ENCODE results near the gene CCDC194.

DNA sequence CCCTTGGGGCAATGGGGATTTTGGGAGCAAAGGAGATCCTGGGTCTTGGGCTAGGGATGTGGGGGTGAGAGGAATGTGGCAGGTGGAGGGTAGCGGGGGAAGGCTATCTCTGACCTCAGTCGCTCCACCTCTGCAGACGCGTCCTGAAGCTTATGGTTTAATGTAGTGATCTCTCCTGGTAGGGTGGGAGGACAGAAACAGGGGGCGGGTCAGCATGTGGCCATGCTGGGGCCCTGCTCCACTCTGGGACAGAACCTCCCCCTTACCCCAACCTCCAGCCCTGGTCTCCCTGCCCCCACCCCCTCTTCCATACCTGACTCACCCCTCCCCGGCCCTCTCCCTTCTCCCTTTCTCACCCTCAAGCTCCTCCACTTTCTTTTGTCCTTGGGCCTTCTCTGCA is 10.0 kb upstream of the CCDC194 start:
- TF ChIP-seq ZNF776 (tag by site-specific recombination; IDR thresholded peaks at IDR 0.05; ENCODE audit: borderline replicate concordance) (no peak), ZFP3 (tag by site-specific recombination; IDR thresholded peaks at IDR 0.05; ENCODE audit: low read depth) (no peak)
- TF ChIP-seq, protein P1, sequence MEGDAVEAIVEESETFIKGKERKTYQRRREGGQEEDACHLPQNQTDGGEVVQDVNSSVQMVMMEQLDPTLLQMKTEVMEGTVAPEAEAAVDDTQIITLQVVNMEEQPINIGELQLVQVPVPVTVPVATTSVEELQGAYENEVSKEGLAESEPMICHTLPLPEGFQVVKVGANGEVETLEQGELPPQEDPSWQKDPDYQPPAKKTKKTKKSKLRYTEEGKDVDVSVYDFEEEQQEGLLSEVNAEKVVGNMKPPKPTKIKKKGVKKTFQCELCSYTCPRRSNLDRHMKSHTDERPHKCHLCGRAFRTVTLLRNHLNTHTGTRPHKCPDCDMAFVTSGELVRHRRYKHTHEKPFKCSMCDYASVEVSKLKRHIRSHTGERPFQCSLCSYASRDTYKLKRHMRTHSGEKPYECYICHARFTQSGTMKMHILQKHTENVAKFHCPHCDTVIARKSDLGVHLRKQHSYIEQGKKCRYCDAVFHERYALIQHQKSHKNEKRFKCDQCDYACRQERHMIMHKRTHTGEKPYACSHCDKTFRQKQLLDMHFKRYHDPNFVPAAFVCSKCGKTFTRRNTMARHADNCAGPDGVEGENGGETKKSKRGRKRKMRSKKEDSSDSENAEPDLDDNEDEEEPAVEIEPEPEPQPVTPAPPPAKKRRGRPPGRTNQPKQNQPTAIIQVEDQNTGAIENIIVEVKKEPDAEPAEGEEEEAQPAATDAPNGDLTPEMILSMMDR (tag by site-specific recombination; IDR thresholded peaks at IDR 0.05), result no peak
